Neural progenitor cell (in vitro differentiated cells): ENCODE results near the gene HBS1L. TPM values are rescaled to one million over a fixed set of nuclear protein-coding genes. Genes with fewer than 3 reads are reported as not detected.

Source experiments
- DNase-seq: peaks from one replicate; pipeline ENCODE4 v3.0.0-alpha.2; 2016; ENCODE audit warnings: low spot score
- H2AFZ ChIP-seq: fragments of 200-600 bp; sonication (generic); replicated peaks from 2 replicates; pipeline ENCODE4 v1.6.1; 2016; ENCODE audit warnings: antibody characterized with exemption
- H3F3A ChIP-seq: fragments of 200-600 bp; sonication (generic); 2 replicates; pipeline ENCODE4 v1.6.1; 2016; ENCODE audit warnings: antibody characterized with exemption, low read depth
- H3K27ac ChIP-seq: fragments of 200-600 bp; sonication (generic); 2 replicates; pipeline ENCODE4 v1.5.1; 2016; ENCODE audit warnings: mild to moderate bottlenecking
- H3K27me3 ChIP-seq: fragments of 200-600 bp; sonication (generic); 2 replicates; pipeline ENCODE4 v1.6.1; 2016; ENCODE audit warnings: mild to moderate bottlenecking, moderate library complexity
- H3K36me3 ChIP-seq: fragments of 200-600 bp; sonication (generic); 2 replicates; pipeline ENCODE4 v1.5.1; 2016
- H3K4me1 ChIP-seq: fragments of 200-600 bp; sonication (generic); 2 replicates; pipeline ENCODE4 v1.6.1; 2016; ENCODE audit warnings: mixed run types
- H3K4me2 ChIP-seq: fragments of 200-600 bp; sonication (generic); 2 replicates; pipeline ENCODE4 v1.6.1; 2016
- H3K4me3 ChIP-seq: fragments of 200-600 bp; sonication (generic); 2 replicates; pipeline ENCODE4 v1.5.1; 2016
- H3K79me2 ChIP-seq: fragments of 200-600 bp; sonication (generic); 2 replicates; pipeline ENCODE4 v1.6.1; 2016; ENCODE audit warnings: low read depth
- H3K9ac ChIP-seq: fragments of 200-600 bp; sonication (generic); 2 replicates; pipeline ENCODE4 v1.6.1; 2016
- H3K9me3 ChIP-seq: fragments of 200-600 bp; sonication (generic); 2 replicates; pipeline ENCODE4 v1.5.1; 2016; ENCODE audit warnings: low read depth
- H4K20me1 ChIP-seq: fragments of 200-600 bp; sonication (generic); 2 replicates; pipeline ENCODE4 v1.6.1; 2016; ENCODE audit warnings: low read depth
- H3K27ac Mint-ChIP-seq: 3 replicates; pipeline ENCODE4 v1.8.0; 2021; ENCODE audit warnings: mixed read lengths
- H3K27me3 Mint-ChIP-seq: 2 replicates; pipeline ENCODE4 v1.8.0; 2022; ENCODE audit warnings: low read depth, mild to moderate bottlenecking, inconsistent platforms, moderate library complexity, mixed read lengths; ENCODE audit not compliant: insufficient read depth
- H3K36me3 Mint-ChIP-seq: 3 replicates; pipeline ENCODE4 v1.8.0; 2021; ENCODE audit warnings: mixed read lengths
- H3K4me1 Mint-ChIP-seq: 3 replicates; pipeline ENCODE4 v1.8.0; 2021; ENCODE audit warnings: mixed read lengths
- H3K4me3 Mint-ChIP-seq: 3 replicates; pipeline ENCODE4 v1.8.0; 2021; ENCODE audit warnings: mild to moderate bottlenecking, moderate library complexity, mixed read lengths
- H3K9me3 Mint-ChIP-seq: 3 replicates; pipeline ENCODE4 v1.8.0; 2020; ENCODE audit warnings: mixed read lengths
- CTCF ChIP-seq: fragments of 200-600 bp; sonication (generic); IDR thresholded peaks from 2 replicates; pipeline ENCODE4 v1.5.1; 2017; ENCODE audit warnings: antibody characterized with exemption, mild to moderate bottlenecking
- EZH2 ChIP-seq: fragments of 200-600 bp; sonication (generic); IDR thresholded peaks from 2 replicates; pipeline ENCODE4 v1.6.1; 2017; ENCODE audit warnings: antibody characterized with exemption, mild to moderate bottlenecking, moderate library complexity
- EZH2phosphoT487 ChIP-seq: fragments of 200-600 bp; sonication (generic); IDR thresholded peaks from 2 replicates; pipeline ENCODE4 v1.6.1; 2017; ENCODE audit warnings: antibody characterized with exemption
- total RNA-seq: library from RNA; depleted of rRNA; stranded (reverse); fragments of >200 nt; gene quantifications from 2 replicates; pipeline ENCODE4 v1.2.3, GENCODE V29; 2015; ENCODE audit warnings: low replicate concordance

Gene HBS1L
- total RNA-seq, 1 donor from 2014 or later = 215 TPM

- no peak for DNase-seq
- peaks cover 1% of the 10 kb centered on the region for H3K4me1 ChIP-seq
- Mint-ChIP-seq H3K4me1 (no peaks in the 10 kb centered on the region), H3K36me3 (no peaks in the 10 kb centered on the region), H3K4me3 (no peak overlapping the region), H3K27ac (no peak overlapping the region), H3K27me3 (no peaks in the 10 kb centered on the region), H3K9me3 (peaks cover 13% of the 10 kb centered on the region)
- TF ChIP-seq CTCF = no peak
- no peak for TF ChIP-seq EZH2phosphoT487
- TF ChIP-seq EZH2 = no peak
- H3K27me3 ChIP-seq = no peaks in the 10 kb centered on the region
- H3K9me3 ChIP-seq = peaks cover 4% of the 10 kb centered on the region
- no peak overlapping the region for H2AFZ ChIP-seq
- no peak overlapping the region for H3K4me2 ChIP-seq
- no peak overlapping the region for H3K4me3 ChIP-seq
- H3F3A ChIP-seq = no peaks in the 10 kb centered on the region
- H3K36me3 ChIP-seq = no peaks in the 10 kb centered on the region
- H3K27ac ChIP-seq = no peak overlapping the region
- H3K79me2 ChIP-seq = no peaks in the 10 kb centered on the region
- H3K9ac ChIP-seq = no peak overlapping the region
- H4K20me1 ChIP-seq = no peaks in the 10 kb centered on the region
Observed at GRCh38 chr6:135085700-135086413, 31.2 kb upstream of the HBS1L start.

GRCh38 chr6:135084916-135085269 lies 30.3 kb upstream of the HBS1L start:
- Mint-ChIP-seq H3K4me1 (no peaks in the 10 kb centered on the region), H3K27ac (no peak overlapping the region), H3K9me3 (peaks cover 16% of the 10 kb centered on the region), H3K27me3 (no peaks in the 10 kb centered on the region), H3K4me3 (no peak overlapping the region), H3K36me3 (no peaks in the 10 kb centered on the region)
- TF ChIP-seq EZH2 (no peak), CTCF (no peak), EZH2phosphoT487 (no peak)
- Histone ChIP-seq H3K9ac (no peak overlapping the region), H4K20me1 (no peaks in the 10 kb centered on the region), H3K36me3 (no peaks in the 10 kb centered on the region), H3K4me3 (no peak overlapping the region), H3K4me1 (peaks cover 11% of the 10 kb centered on the region), H3F3A (no peaks in the 10 kb centered on the region), H2AFZ (no peak overlapping the region), H3K9me3 (peaks cover 4% of the 10 kb centered on the region), H3K27ac (no peak overlapping the region), H3K27me3 (no peaks in the 10 kb centered on the region), H3K79me2 (no peaks in the 10 kb centered on the region), H3K4me2 (no peak overlapping the region)
- DNase-seq = no peak

DNA sequence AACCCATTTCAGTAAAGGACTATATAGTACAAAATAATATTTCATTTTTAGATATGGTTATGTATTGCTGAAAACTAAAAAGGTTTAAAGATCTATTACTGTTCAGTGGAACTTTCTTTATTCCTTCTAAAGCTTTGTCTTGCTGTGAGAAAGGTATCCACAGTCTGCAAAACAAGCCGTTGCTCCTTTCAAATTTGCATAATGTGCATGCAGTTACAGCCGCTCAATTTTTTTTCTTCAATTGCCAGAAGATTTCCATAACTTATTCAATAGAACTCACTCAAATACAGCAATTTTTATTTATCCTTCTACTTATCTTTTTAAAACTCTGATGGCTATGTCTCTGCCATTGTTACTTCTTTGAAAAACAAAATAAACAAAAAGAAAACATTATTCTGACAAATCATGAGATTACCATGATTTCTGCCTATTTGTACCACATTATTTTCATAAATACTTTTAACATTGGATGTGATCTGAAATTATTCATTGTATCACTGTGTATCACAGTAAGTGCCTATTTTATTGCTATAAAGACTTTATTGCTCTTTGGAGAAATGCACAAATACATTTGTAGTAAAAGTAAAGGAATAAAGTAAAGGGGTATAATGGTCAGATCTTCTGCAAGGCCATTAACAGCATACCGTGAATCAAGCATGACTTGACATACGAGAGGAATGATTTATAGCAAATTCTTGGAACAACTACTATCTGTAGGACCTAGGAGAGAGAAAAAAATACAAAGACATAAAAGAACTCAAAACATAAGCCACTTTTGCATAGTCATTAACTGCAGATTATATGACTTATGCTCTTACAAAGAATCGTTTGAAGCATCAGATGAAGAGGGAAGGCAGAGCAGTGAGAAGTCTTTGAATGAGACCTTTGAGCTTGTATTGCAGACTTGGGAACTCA lies 29.6 kb upstream of the HBS1L start:
- Histone ChIP-seq H3K9ac (no peak overlapping the region), H3K27ac (no peak overlapping the region), H3F3A (no peaks in the 10 kb centered on the region), H3K4me2 (no peak overlapping the region), H2AFZ (no peak overlapping the region), H3K9me3 (peaks cover 4% of the 10 kb centered on the region), H3K27me3 (no peaks in the 10 kb centered on the region), H3K36me3 (no peaks in the 10 kb centered on the region), H3K4me1 (peaks cover 16% of the 10 kb centered on the region), H4K20me1 (no peaks in the 10 kb centered on the region), H3K4me3 (no peak overlapping the region), H3K79me2 (no peaks in the 10 kb centered on the region)
- H3K4me3 Mint-ChIP-seq = no peak overlapping the region
- no peak for DNase-seq
- no peak overlapping the region for H3K27ac Mint-ChIP-seq
- H3K4me1 Mint-ChIP-seq = no peaks in the 10 kb centered on the region
- H3K36me3 Mint-ChIP-seq = no peaks in the 10 kb centered on the region
- peaks cover 16% of the 10 kb centered on the region for H3K9me3 Mint-ChIP-seq
- no peak for TF ChIP-seq EZH2phosphoT487
- TF ChIP-seq EZH2 = no peak
- TF ChIP-seq CTCF = no peak
- H3K27me3 Mint-ChIP-seq = no peaks in the 10 kb centered on the region
